Umbilical cord (tissue), 2 donors: Measurements from ENCODE around the gene CNDP1. TPM values are rescaled to one million over a fixed set of nuclear protein-coding genes. Genes with fewer than 3 reads are reported as not detected.

Experiments
- DNase-seq: peaks from one replicate; pipeline ENCODE4 v3.0.0-alpha.2; 2015; ENCODE audit warnings: low spot score
- total RNA-seq: library from RNA; depleted of rRNA; stranded (reverse); fragments of >200 nt; gene quantifications from one replicate; pipeline ENCODE4 v1.2.3, GENCODE V29; 2014; ENCODE audit warnings: low replicate concordance; ENCODE audit not compliant: insufficient read depth

The CNDP1 gene
- total RNA-seq, 1 donor from 2014 or later: 1.2 TPM

DNA sequence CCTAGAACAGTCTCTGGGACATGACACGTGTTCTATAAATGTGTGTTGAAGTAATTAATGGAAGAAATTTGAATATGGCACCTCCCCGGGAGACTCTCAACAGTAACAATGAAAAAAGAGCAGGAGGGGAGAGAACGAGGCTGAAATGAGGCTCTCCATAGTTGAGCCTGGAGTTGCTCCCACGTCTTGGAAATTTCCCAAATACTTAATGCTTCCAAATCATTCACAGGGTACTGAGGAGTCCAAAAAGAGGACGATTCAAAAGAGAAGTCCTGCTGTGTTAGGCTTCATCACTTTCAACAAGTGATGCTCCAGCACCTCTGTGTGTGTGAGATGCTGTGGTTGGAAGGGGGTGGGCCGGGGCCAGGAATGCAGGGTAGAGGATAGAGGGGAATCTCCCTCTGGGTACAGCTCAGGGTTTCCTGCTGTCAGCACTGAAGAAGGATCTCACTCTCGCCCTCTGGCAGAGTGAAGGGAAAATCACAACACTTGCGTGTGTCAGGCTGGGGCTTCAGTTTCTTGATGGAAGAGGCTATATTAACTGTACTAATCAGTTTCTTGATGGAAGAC, 45.3 kb downstream of the CNDP1 start:
- DNase-seq: peak; percentile 18

DNA sequence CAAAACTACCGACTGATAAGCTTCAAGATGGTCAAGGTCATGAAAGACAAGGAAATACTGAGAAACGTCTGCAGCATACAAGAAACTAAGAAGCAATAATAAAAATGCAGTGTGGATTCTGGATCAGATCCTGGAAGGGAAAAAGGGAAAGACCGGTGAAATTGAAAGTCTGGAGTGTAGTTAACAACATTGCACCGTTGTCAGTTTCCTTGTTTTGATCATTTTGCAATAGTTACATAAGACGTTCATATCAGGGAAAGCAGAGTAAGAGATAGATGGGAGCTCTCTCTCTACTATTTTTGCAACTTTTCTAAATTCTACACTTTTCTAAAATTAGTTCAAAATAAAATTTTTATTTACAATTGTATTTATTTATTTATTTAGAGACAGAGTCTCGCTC, 48.3 kb downstream of the CNDP1 start:
- no peak for DNase-seq

DNA sequence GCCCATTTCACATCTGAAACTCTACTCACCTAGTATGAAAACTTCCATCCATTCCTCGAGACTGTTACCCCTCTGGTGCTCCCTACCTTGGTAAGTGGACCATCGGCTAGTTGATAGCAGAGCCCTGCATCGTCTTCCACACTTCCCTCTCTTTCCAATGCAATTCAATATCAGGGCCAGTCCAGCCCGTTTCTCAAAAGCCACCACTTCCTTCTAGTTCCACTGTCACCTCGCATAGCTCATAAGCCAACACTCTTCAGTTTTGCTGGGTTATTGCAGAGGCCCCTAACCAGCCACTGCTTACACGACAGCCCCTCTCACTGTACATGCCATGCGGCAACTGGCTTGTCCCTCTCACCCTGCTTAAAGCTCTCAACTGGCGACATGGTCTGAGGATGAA, 53.1 kb downstream of the CNDP1 start:
- no peak for DNase-seq

DNA sequence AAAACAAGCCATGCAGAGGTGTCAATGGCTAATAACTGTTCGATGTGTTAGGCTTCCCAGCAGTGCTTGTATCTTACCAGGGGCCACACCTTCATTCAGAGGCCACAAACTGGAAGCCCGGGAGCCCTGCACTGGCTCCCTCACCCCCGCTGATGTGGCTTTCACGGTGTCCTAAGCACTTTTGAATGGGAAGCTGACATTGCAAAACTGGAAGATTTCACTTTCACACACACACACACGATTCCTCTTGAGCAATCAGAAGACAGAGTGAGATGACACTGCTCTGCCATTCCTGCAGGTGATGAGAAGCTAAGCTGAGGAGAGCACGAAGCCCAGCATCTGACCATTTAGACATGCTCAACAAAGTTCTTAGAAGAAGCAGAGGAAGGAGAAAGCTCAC, 54.7 kb downstream of the CNDP1 start:
- DNase-seq: no peak

DNA sequence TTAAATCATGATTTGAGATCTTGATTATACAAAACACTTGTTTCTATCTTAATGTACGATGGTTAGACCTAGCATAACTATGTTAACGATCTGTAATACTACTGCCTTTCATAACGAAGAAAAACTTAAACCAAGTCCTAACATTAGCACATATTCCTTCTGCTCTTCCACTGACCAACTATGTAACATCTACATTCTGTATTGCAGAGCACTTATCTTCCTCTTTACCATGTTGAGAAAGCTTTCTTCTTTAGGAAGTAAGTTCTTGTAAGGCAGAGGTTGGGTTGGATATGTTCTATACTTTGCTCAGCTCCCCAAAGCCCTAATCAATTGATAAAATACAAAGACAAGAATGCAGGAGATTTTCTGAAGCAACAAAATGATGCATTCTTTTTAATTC, 55.5 kb downstream of the CNDP1 start:
- DNase-seq: no peak

DNA sequence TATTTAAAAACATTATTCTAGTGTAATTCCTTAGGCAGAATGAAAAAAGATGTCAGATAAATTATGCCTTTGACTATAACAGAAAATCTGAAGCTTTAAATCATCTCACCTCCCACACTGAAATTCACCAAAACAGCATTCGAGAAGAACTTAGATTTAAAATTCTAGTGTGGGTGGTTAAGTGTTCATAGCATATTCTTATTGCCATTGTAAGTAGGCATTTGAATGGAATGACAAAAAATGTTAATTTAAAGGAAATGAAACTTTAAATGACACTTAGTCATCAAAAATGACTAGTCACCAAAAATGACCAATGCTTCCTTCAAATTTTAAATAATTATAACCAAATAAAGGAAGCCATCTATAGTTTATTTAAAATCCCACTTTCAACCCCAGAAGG, 56.4 kb downstream of the CNDP1 start:
- no peak for DNase-seq

DNA sequence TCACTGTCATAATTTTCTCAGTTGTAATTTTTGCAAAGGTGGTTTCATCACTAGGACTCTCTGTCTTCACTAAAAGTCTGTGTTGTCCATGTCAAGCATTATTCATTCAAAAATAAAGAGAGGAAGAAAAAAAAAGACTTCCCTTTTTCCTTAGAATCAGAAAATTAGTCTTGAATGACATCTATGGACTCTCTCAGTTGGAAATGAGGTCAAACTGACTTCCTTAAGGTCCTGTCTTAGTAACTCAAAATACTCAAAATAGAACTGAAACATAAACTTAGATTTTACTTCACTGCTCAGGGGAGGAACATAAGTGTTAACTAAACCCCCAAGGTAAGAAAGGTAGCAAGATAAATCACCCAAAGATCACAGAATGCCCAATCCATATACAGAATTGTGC, 61.1 kb downstream of the CNDP1 start:
- DNase-seq: no peak

DNA sequence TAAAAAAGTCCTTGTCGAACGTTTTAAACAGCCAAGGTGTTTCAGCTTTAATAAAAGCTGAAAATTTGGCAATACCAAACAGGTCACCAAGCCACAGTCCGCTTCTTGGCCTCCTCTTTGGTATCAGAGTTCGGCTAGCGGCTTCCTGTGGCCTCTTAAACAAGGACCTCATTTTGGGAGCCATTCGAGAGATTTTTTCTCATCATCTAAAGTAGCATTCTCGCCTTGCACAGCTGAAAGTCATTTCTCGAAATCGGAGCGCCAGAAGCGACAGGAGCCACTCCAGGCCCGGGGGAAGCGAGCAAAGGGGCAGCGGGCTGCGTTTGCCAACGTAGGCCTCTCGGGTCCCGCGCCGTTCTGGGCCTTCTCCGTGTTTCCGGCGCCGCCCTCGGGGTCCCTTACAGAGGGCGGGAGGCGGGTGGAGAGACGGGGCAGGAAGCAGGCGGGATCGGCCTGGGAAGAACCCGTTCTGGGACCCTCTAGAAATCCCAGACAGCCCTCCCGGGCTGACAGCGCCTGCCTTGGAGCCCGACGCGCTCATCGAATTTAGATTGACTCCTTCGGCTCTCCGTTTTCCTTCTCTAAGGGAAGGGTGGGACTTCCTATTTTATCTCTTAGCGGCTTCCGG, 62.8 kb downstream of the CNDP1 start:
- DNase-seq: no peak

DNA sequence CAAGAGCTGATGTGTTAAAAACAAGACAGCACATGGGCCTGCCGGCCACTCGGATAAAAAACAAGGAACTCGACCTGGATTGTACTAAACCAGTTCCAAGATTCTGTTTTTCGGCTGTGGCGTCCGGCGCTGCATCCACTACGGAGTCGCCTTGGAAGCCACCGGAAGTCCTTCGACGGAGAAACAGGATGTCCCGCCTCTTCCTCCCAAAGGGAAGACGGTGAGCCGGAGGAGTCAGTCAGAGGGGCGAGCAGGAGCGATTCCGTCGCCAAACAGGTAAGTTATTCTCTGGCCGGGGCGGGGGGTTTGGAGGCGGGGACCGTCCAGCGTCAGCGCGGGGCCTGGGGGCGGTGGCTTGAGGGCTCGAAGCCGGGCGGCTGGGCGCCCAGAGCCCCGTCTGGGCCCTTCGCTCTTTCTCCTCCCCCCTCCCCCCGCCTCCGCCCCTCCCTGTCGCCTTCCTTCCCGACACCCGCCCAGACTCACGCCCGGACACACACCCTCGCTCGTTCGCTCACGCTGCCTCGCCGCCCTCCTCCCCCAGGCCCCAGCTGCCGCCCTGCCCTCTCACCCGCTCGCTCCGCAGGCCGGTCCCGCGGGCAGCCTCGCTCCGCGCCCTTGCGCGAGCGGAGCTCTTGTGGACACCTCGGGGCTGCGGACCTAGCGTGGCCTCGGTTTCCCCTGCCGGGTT, 63.5 kb downstream of the CNDP1 start, which contains the start of gene ZNF407:
Gene ZNF407, plus strand, starts transcription at position 209 of the 688 bp plus-strand sequence. CDS start 33,150 bp downstream, outside the sequence.
- DNase-seq: peak; percentile 97

DNA sequence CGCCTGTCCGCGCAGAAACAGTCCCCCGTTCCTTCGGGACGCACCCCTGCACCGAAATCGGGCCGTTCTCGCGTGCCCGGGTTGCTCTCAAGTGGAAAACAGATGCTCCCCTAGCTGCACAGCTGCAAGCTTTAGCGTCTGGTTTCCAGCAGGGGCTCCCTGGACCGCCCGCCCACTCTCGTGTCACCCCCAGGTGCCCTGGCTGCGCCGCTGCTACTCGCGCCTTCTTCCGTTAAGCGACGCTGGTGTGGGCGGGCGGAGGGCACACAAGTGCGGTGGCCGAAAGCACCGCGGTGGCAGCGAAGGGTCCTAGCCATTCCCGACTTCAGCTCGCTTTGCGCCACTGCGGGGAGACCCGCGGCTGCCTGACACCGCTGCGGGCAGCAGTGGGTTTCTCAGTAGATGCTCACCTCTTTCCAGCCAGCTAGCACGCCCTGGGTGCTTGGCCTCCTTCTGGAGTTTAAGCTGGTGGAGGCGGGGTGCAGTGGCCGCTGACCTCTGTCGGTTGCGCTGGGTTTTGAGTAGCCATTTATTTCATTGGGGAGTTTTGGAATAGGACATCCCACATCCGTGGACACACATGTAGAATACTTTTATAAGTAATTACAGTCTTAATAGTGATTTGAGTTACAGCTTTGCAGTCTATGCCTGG, 64.2 kb downstream of the CNDP1 start:
- DNase-seq: peak; percentile 32

DNA sequence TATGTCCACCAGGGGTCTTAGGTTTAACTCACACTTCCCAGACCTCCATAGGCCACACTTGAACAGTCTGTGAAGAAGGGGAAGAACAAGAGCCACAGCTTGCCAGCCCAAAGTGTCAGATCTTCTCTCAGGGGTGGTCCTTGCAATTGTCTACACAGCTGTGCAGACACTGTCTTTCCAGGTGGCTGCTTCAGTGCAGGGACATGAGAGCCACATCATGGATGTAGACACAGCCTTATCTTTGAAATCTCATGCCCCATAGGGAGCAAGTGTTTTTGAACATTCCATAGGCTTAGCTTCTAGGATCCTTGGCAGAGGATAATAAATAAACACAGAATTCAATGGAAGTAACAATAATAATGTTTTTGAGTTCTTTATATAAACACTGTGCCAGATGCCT, 70.1 kb downstream of the CNDP1 start:
- no peak for DNase-seq

DNA sequence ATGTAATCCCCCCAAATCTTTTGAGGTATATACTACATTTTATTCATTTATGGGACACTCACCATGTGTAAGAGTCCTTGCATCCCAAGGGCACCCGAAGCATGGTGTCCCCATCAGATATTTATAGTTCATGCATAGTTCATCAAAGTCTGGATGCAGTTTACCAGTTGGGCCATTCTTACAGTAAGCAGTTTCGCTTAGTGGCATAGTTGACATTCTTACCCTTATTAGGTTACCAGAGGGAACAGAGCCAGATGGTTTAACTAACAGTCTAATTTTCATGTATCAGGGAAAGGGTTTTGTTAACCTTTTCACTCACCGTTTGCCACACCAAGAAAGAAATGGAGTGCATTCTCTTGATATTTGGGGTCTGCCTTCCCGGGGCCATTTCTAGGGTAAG, 70.5 kb downstream of the CNDP1 start:
- DNase-seq: peak; percentile 34

DNA sequence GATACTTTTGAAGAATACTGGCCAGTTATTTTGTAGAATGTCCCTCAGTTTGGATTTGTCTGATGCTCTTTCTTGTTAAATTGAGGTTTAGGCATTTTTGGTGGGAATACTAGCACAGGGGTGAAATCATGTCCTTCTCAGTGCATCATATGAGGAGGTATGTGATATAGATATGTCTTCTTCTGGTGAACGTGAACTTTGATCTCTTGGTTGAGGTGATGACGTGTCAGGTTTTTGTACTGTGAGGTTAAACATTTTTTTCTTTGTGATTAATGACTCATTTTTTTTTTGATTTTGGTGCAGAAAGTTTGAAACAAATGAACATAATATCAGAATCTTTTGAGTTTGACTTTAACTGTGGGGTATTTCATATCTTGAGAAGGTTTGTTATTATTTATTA, 74.4 kb downstream of the CNDP1 start:
- DNase-seq: no peak

DNA sequence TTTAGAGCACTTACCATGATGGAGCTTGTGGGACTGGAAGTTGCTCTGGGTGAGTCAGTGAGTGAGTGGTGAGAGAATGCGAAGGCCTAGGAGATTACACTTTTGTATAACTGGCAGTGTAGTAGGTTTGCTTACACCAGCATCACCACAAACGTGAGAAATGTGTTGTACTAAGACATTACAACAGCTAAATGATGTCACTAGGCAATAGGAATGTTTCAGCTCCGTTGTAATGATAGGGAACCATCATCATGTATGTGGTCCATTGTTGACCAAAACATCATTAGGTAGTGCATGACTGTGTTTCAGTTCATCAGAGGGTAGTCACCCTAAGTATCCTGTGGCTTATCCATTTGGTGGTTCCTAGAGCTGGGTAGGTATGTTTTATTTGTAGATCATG, 75.2 kb downstream of the CNDP1 start:
- DNase-seq: no peak

DNA sequence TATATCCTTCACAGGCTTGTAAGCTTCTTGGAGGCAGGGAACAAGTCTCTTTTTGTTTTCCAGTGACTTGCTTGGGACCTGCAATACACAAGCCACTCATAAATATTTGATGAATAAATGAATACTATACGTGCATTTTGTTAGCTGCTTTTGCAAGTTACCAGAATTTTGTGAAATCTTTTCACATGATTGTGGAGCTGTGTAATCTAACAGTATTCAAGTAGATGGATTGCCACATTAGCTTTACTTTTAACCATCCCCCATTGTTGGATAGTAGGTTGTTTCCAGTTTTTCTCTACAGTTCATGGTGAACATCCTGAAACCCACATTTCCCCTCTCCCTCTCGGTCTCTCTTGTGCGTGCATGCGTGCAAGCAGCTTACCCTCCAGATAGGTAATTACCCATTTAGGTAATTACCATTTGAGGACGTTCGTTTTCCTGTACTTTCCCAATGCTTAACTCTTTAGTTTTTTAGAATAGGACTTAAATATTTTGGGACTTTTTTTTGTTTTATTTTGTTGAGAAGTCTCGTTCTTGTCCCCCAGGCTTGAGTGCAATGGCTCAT, 75.8 kb downstream of the CNDP1 start:
- DNase-seq: no peak

DNA sequence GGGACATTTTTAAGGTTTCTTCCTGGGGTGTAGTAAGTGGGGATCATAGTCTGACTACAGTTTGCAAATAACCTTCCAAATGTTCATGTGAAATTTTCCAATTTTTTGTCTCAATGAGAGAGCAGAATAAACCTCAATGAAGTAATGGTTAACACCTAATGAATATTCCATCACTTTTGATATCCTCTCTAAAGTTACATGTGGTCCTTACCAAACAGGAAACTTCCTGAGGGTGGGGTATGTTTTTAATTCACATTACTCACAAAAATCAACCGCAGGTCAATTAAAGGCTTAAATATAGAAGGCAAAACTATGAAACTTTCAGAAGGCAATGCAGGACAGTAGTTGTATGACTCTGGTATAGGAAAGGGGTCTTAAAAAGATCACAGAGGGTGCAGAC, 76.6 kb downstream of the CNDP1 start:
- DNase-seq: no peak

DNA sequence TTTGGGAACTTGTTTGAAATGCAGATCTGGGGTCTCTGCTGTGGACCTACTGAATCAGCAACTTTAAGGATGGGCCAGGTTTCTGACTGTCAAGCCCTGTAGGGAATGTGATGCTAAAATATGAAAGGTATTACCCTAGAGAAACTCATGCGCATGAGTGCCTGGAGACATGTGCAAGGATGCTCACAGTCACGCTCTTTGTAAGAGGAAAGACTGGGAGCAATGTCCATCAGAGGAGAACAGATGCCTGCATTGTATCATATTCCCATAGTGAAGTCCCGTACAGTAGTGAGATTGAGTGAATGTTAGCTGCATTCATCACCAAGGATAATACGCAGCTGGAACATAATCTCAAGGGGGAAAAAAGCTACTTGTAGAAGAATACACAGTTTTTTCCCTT, 77.5 kb downstream of the CNDP1 start:
- no peak for DNase-seq

DNA sequence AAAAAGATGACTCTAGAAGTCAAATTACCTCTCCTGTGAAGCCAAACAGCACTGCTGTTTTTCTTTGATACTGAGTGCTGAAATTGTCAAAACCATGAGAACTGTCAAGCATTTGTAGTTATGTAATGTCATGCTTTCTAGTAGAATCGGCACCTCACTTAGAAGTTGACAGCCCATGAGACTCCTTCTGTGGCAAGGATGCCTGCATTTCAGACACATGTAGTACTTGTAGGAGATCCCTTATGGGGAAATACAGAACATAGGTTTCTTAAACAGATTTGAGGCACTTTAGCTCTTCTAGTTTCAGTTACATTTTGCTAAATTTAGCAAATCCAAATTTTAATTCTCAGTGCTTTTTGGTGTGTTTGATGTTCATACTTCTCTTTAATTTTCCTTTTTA, 79.1 kb downstream of the CNDP1 start:
- DNase-seq: no peak

DNA sequence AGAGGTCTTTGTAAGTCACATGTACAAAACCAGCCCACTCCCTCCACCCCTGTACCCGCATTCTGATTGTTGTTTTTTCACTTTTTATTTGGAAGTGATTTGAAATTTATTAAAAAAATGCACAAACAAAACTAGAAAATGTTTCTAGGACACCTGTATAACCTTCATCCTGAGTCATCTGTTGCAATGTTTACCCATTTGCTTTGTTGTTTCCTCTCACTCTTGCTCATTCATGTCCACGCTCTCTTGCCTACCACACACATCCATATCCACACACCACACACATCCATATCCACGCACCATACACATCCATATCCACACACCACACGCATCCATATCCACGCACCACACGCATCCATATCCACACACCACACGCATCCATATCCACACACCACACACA, 82.2 kb downstream of the CNDP1 start:
- DNase-seq: no peak

DNA sequence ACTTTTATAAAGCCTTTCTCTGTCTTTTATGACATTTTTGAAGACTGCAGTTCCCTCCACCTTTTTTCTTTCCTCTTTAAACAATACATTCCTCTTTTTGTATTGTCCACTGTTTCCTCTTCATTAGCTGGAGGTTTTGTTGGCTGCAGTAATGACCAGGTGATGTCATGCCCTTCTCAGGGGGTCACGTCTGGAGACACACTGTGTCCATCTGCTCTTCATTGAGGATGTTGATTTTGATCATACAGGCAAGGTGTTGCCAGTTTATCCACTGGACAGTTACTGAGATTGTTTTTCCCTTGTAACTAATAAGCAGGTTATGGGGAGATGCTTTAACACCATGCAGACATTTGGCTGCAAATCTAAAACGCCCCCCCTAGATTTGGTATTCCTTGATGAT, 83.2 kb downstream of the CNDP1 start:
- DNase-seq: no peak

DNA sequence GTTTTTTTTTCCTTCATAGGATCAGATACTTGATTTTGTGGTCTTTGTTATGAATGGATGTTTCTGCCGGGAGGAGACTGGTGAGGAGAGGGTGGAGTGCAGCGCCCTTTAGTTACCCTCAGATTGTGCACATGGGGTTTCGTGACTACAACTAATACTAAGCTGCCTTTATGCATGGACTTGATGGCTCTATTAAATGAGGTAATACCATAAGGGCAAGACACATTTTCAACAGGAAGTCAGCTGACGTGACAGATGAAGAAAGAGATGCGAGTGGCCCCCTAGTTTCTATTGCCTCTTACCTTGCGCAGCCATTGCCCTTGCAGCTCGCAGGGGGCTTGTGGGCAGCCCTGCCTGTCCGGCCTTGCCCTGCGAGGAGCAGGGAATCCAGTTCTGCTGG, 87.8 kb downstream of the CNDP1 start:
- no peak for DNase-seq

DNA sequence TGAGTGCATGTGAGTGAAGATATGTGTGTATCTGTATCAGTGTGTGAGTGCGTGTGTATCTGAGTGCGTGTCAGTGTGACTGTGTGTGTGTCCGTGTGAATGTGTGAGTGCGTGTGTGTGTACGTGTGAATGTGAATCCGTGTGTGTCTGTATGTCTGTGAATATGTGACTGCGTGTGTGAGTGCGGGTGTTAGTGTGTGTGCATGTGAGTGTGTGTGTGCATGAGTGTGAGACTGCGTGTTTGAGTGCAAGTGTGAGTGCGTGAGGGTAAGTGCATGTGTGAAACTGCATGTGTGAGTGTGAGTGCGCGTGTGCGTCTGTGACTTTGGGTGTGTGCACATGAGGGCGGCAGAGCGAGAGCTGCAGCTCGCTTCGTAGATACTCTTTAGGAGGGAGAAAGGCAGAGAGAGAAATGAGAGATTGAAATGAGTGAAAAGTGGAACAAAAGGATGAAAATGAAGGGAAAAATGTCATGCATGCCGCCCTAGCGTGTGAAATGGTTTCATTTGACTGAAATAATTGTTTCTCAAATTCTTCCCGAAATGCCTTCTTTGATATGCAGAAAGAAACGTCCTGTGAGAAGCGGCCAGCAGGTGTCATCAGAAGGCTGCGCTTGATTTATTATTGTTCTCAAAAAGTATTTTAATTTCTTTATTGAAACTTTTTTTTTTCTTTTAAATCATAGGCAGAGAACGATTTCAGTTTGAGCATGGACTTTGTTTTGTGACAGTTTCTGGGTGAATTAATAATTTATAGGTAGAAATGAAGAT, 88.9 kb downstream of the CNDP1 start:
- no peak for DNase-seq
